ENCODE results near the gene TLR8. TPM values are rescaled to one million over a fixed set of nuclear protein-coding genes. Genes with fewer than 3 reads are reported as not detected.

TLR8 gene
- total RNA-seq, 1 experiment from 2014 or later, result not detected

- CTCF ChIA-PET, result no interaction called here
- no peaks in the 10 kb centered on the region for H3K27me3 ChIP-seq (ENCODE audit: control insufficient read depth, insufficient read depth, low read length)
- no peak overlapping the region for H3K27ac ChIP-seq (ENCODE audit: low read length)
- no peaks in the 10 kb centered on the region for H3K9me3 ChIP-seq (ENCODE audit: control insufficient read depth, insufficient read depth, low read depth, low read length)
- no peaks in the 10 kb centered on the region for H3K36me3 ChIP-seq (ENCODE audit: control insufficient read depth, insufficient read depth, low read length)
- POLR2A ChIA-PET, result no interaction called here
- intact Hi-C loops (cut with micrococcal nuclease; ENCODE audit: unreplicated experiment) (no loop called here), in situ Hi-C loops (cut with HindIII; ENCODE audit: low pct_unique_long_range_greater_than_20kb, low sequenced_read_pairs) (no loop called here)
- no peak for DNase-seq (ENCODE audit: low read depth, low spot score)
- no peak for ATAC-seq
- no peak overlapping the region for H3K4me3 ChIP-seq (ENCODE audit: low read depth in 2 of 2, low read length in 2 of 2)
- BruUV-seq (replicated peaks), result no TSS peak
- TF ChIP-seq TCF7L2 (IDR thresholded peaks at IDR 0.05; ENCODE audit: low read depth, low read length) (no peak), SIN3A (IDR thresholded peaks at IDR 0.05; ENCODE audit: borderline replicate concordance, insufficient read depth, low read depth, low read length) (no peak), CTCF (IDR thresholded peaks at IDR 0.05) (no peak), REST (IDR thresholded peaks at IDR 0.05; ENCODE audit: insufficient read depth in 1 of 2, low read depth in 2 of 2, low read length in 1 of 2) (no peak), POLR2AphosphoS5 (IDR thresholded peaks at IDR 0.05; ENCODE audit: low read depth, low read length) (no peak)
- no peaks in the 10 kb centered on the region for H3K4me1 ChIP-seq (ENCODE audit: control insufficient read depth, insufficient read depth, low read length)
These were observed 19.9 kb upstream of the TLR8 start for GRCh38 chrX:12886545-12886944.

- CTCF ChIA-PET, result no interaction called here
These were observed 19.3 kb upstream of the TLR8 start for GRCh38 chrX:12887141-12887540.

More at GRCh38 chrX:12887141-12887540, 19.3 kb upstream of the TLR8 start:
- Histone ChIP-seq H3K4me3 (ENCODE audit: low read depth in 2 of 2, low read length in 2 of 2) (no peak overlapping the region), H3K36me3 (ENCODE audit: control insufficient read depth, insufficient read depth, low read length) (no peaks in the 10 kb centered on the region), H3K27me3 (ENCODE audit: control insufficient read depth, insufficient read depth, low read length) (no peaks in the 10 kb centered on the region), H3K9me3 (ENCODE audit: control insufficient read depth, insufficient read depth, low read depth, low read length) (no peaks in the 10 kb centered on the region), H3K4me1 (ENCODE audit: control insufficient read depth, insufficient read depth, low read length) (no peaks in the 10 kb centered on the region), H3K27ac (ENCODE audit: low read length) (no peak overlapping the region)
- ATAC-seq, result no peak
- no peak for DNase-seq (ENCODE audit: low read depth, low spot score)
- BruUV-seq (replicated peaks), result no TSS peak
- TF ChIP-seq REST (IDR thresholded peaks at IDR 0.05; ENCODE audit: insufficient read depth in 1 of 2, low read depth in 2 of 2, low read length in 1 of 2) (no peak), TCF7L2 (IDR thresholded peaks at IDR 0.05; ENCODE audit: low read depth, low read length) (no peak)
- POLR2A ChIA-PET, result no interaction called here
- in situ Hi-C loops (cut with HindIII; ENCODE audit: low pct_unique_long_range_greater_than_20kb, low sequenced_read_pairs), result no loop called here
- intact Hi-C loops (cut with micrococcal nuclease; ENCODE audit: unreplicated experiment), result no loop called here

All from Panc1 (cell line).